H1 (cell line): ENCODE data around the gene CPA3. TPM values are rescaled to one million over a fixed set of nuclear protein-coding genes. Genes with fewer than 3 reads are reported as not detected.

ENCODE experiments used
- CTCF ChIA-PET: fragments of 300-600 bp; sonication (Branson Sonifier 250); formaldehyde crosslinking; loops from one replicate; lab custom pipeline; 2021; ENCODE audit not compliant: partially characterized antibody; lab: Charles Lee
- POLR2A ChIA-PET: fragments of 300-600 bp; sonication (Branson Sonifier 250); formaldehyde crosslinking; loops from one replicate; lab custom pipeline; 2021; ENCODE audit warnings: inconsistent platforms; ENCODE audit not compliant: partially characterized antibody; lab: Charles Lee
- DNase-seq, 2 experiments: peaks; one replicate each; pipeline versions ENCODE4 v3.0.0 to v3.0.0-alpha.2; 2010 to 2022; ENCODE audit warnings: low spot score in 2 of 2, low read depth in 1 of 2, mixed read lengths in 1 of 2
- FAIRE-seq: peaks from 2 replicates; lab custom pipeline; 2011; peaks lifted over from hg19 to GRCh38; lab: Jason Lieb, UNC
- H2AFZ ChIP-seq: 2 replicates; pipeline ENCODE4 v1.8.1; 2012; ENCODE audit warnings: low read length, inconsistent platforms
- H2AK5ac ChIP-seq: 2 replicates; pipeline ENCODE4 v1.6.1; 2013; ENCODE audit warnings: low read depth, low read length
- H2BK120ac ChIP-seq: replicated peaks from 2 replicates; pipeline ENCODE3; 2013; ENCODE audit warnings: low read depth, low read length, inconsistent platforms
- H2BK12ac ChIP-seq: 2 replicates; pipeline ENCODE4 v1.6.1; 2013; ENCODE audit warnings: low read depth, low read length
- H2BK15ac ChIP-seq: 2 replicates; pipeline ENCODE4 v1.6.1; 2013; ENCODE audit warnings: low read length
- H2BK20ac ChIP-seq: 2 replicates; pipeline ENCODE4 v1.6.1; 2013; ENCODE audit warnings: low read length
- H2BK5ac ChIP-seq: 2 replicates; pipeline ENCODE4 v1.6.1; 2013; ENCODE audit warnings: low read depth, low read length
- H3K14ac ChIP-seq: 2 replicates; pipeline ENCODE4 v1.6.1; 2013; ENCODE audit warnings: inconsistent platforms; ENCODE audit not compliant: insufficient read length
- H3K18ac ChIP-seq: 2 replicates; pipeline ENCODE4 v1.6.1; 2013; ENCODE audit warnings: low read length; ENCODE audit errors: extremely low read depth
- H3K23ac ChIP-seq: 2 replicates; pipeline ENCODE4 v1.6.1; 2013; ENCODE audit warnings: inconsistent platforms; ENCODE audit not compliant: insufficient read length
- H3K23me2 ChIP-seq: 2 replicates; pipeline ENCODE4 v1.6.1; 2013; ENCODE audit warnings: low read depth, low read length
- H3K27ac ChIP-seq: 2 replicates; pipeline ENCODE4 v1.6.1; 2011; ENCODE audit warnings: low read depth, low read length, inconsistent platforms
- H3K27me3 ChIP-seq, 4 experiments: replicated peaks in 1 of 4; 1 replicate in 1 of 4; 2 replicates in 3 of 4; pipeline versions ENCODE4 v1.6.1 to v1.8.1; 2011 to 2013; ENCODE audit warnings: low read length in 3 of 4, mild to moderate bottlenecking in 3 of 4, inconsistent platforms in 2 of 4, mixed read lengths in 2 of 4, moderate library complexity in 1 of 4; ENCODE audit not compliant: control insufficient read depth in 3 of 4, insufficient read depth in 3 of 4; ENCODE audit errors: extremely low read depth in 1 of 4
- H3K36me3 ChIP-seq, 4 experiments: 2 replicates each; pipeline versions ENCODE4 v1.6.1 to v1.8.1; 2011 to 2013; ENCODE audit warnings: mild to moderate bottlenecking in 4 of 4, low read length in 3 of 4, moderate library complexity in 2 of 4, control low read depth in 1 of 4, inconsistent platforms in 1 of 4; ENCODE audit not compliant: insufficient read depth in 4 of 4, control insufficient read depth in 2 of 4
- H3K4ac ChIP-seq: replicated peaks from 2 replicates; pipeline ENCODE3; 2013; ENCODE audit warnings: low read length, low read depth, mixed read lengths, inconsistent platforms; ENCODE audit not compliant: insufficient read length
- H3K4me1 ChIP-seq, 4 experiments: replicated peaks in 1 of 4; 1 replicate in 1 of 4; 2 replicates in 3 of 4; pipeline versions ENCODE4 v1.6.1 to v1.8.1; 2011 to 2013; ENCODE audit warnings: low read length in 3 of 4, inconsistent platforms in 2 of 4, mixed read lengths in 1 of 4; ENCODE audit not compliant: insufficient read depth in 4 of 4, control insufficient read depth in 3 of 4
- H3K4me2 ChIP-seq, 2 experiments: 2 replicates each; pipeline versions ENCODE4 v1.6.1 to v1.8.1; 2011 to 2013; ENCODE audit warnings: low read depth in 2 of 2, low read length in 2 of 2, control low read depth in 1 of 2, inconsistent platforms in 1 of 2, mild to moderate bottlenecking in 1 of 2; ENCODE audit not compliant: insufficient read depth in 1 of 2
- H3K4me3 ChIP-seq, 4 experiments: fragments of 200-600, 300-600 bp in 1 of 4; sonication (generic), shearing (Covaris generic), sonication (Bioruptor Twin) in 1 of 4; 2 replicates each; pipeline versions ENCODE4 v1.5.1 to v1.8.1; 2011 to 2016; ENCODE audit warnings: low read length in 4 of 4, low read depth in 3 of 4, control low read depth in 2 of 4, inconsistent platforms in 2 of 4, mild to moderate bottlenecking in 2 of 4, mixed read lengths in 1 of 4, moderate library complexity in 1 of 4; ENCODE audit not compliant: insufficient read depth in 2 of 4; ENCODE audit errors: extremely low read depth in 1 of 4
- H3K56ac ChIP-seq: replicated peaks from 2 replicates; pipeline ENCODE3; 2013; ENCODE audit warnings: low read depth, mild to moderate bottlenecking, mixed read lengths, low read length, inconsistent platforms; ENCODE audit not compliant: insufficient read length
- H3K79me1 ChIP-seq: 2 replicates; pipeline ENCODE4 v1.6.1; 2013; ENCODE audit warnings: low read depth, low read length, control low read depth
- H3K79me2 ChIP-seq, 2 experiments: 2 replicates each; pipeline versions ENCODE4 v1.6.1 to v1.8.1; 2012 to 2013; ENCODE audit warnings: low read length in 2 of 2, mild to moderate bottlenecking in 2 of 2, inconsistent platforms in 1 of 2; ENCODE audit not compliant: insufficient read depth in 2 of 2, control insufficient read depth in 1 of 2
- H3K9ac ChIP-seq, 4 experiments: replicated peaks in 1 of 4; 1 replicate in 1 of 4; 2 replicates in 3 of 4; pipeline versions ENCODE4 v1.6.1 to v1.8.1; 2011 to 2013; ENCODE audit warnings: low read depth in 3 of 4, low read length in 3 of 4, control low read depth in 2 of 4, mild to moderate bottlenecking in 2 of 4, moderate library complexity in 2 of 4, inconsistent platforms in 1 of 4; ENCODE audit errors: extremely low read depth in 1 of 4
- H3K9me3 ChIP-seq, 2 experiments: 2 replicates each; pipeline versions ENCODE4 v1.6.1 to v1.8.1; 2012 to 2013; ENCODE audit warnings: mild to moderate bottlenecking in 2 of 2, moderate library complexity in 2 of 2, control low read depth in 1 of 2, inconsistent platforms in 1 of 2, low read depth in 1 of 2, low read length in 1 of 2, mixed read lengths in 1 of 2; ENCODE audit not compliant: insufficient read depth in 2 of 2
- H4K20me1 ChIP-seq, 2 experiments: replicated peaks in 1 of 2; 2 replicates each; pipeline versions ENCODE3 to v1.8.1; 2011 to 2013; ENCODE audit warnings: inconsistent platforms in 2 of 2, low read length in 2 of 2, mild to moderate bottlenecking in 1 of 2; ENCODE audit not compliant: insufficient read depth in 2 of 2, control insufficient read depth in 1 of 2
- H4K5ac ChIP-seq: 2 replicates; pipeline ENCODE4 v1.6.1; 2013; ENCODE audit warnings: low read length, low read depth, mixed read lengths, inconsistent platforms; ENCODE audit not compliant: insufficient read length
- H4K8ac ChIP-seq: 2 replicates; pipeline ENCODE4 v1.8.0; 2013; ENCODE audit warnings: mild to moderate bottlenecking, moderate library complexity, low read length, inconsistent platforms; ENCODE audit not compliant: insufficient read depth; ENCODE audit errors: extremely low read depth
- H4K91ac ChIP-seq: replicated peaks from 2 replicates; pipeline ENCODE3; 2013; ENCODE audit warnings: low read length, mixed read lengths, inconsistent platforms; ENCODE audit not compliant: insufficient read length
- MAX ChIP-seq: IDR thresholded peaks from 2 replicates; pipeline ENCODE4 v1.6.1; 2012; ENCODE audit warnings: inconsistent platforms
- RXRA ChIP-seq: IDR thresholded peaks from 2 replicates; pipeline ENCODE4 v1.6.1; 2011; ENCODE audit warnings: low read depth, mild to moderate bottlenecking, low read length, moderate library complexity; ENCODE audit not compliant: insufficient read depth
- WGBS, 2 experiments: shearing (Covaris generic) in 1 of 2; methylation state at CpG; one replicate each; pipeline versions ENCODE4 v1.1.6 to v1.1.7; 2013 to 2015; ENCODE audit warnings: low lambda C conversion rate in 2 of 2, mixed read lengths in 2 of 2, inconsistent platforms in 1 of 2, low coverage in 1 of 2, missing lambda C conversion rate in 1 of 2; ENCODE audit not compliant: insufficient replicate concordance in 2 of 2, insufficient coverage in 1 of 2, insufficient read length in 1 of 2; ENCODE audit errors: extremely low coverage in 1 of 2, missing lambda C conversion rate in 1 of 2; 5-methylcytosine and 5-hydroxymethylcytosine counted together
- long read RNA-seq, 2 experiments: library from RNA in 1 of 2; library from capped mRNA in 1 of 2; stranded (forward); transcript quantifications; one replicate each; pipeline ENCODE4 v2.0.0, GENCODE V29; 2021; ENCODE audit warnings: inconsistent platforms in 1 of 2
- polyA minus RNA-seq, 3 experiments: library from RNA; depleted of rRNA, polyadenylated mRNA; stranded (reverse); fragments of >200 nt; gene quantifications; 1 replicate in 2 of 3; 2 replicates in 1 of 3; pipeline ENCODE4 v1.2.3, GENCODE V29; 2011
- polyA plus RNA-seq, 7 experiments: library from polyadenylated mRNA; depleted of rRNA in 3 of 7; stranded (reverse) in 5 of 7; unstranded in 2 of 7; fragments of >200 nt in 5 of 7; fragments of 200-250 nt in 2 of 7; gene quantifications; 1 replicate in 5 of 7; 2 replicates in 1 of 7; 4 replicates in 1 of 7; pipeline versions ENCODE4 v1.2.1 to v1.2.3, GENCODE V29; 2011 to 2013; ENCODE audit warnings: missing spikeins in 2 of 7, mixed read lengths in 2 of 7
- total RNA-seq: library from RNA; stranded (reverse); fragmentation: NEBNext Ultra II Directional; extraction: Animal tissue kit (Norgen Biotek cat#: 25700); gene quantifications from 2 replicates; pipeline ENCODE4 v1.2.1, GENCODE V29; 2021

CPA3 gene
- total RNA-seq (not detected in 2 replicates), polyA plus RNA-seq (2011; rRNA removed) (not detected in 2 replicates), polyA minus RNA-seq (2011; rRNA and poly(A)+ RNA removed) (not detected in 2 replicates)
- not detected for polyA plus RNA-seq (2011; cell fraction: cytosol; rRNA removed)
- polyA plus RNA-seq (2011; cell fraction: nucleus; rRNA removed) = not detected
- polyA plus RNA-seq (2012, experiment 1 of 2) = not detected in 4 replicates
- polyA plus RNA-seq (2012, experiment 2 of 2) = not detected
- polyA plus RNA-seq (2013, experiment 1 of 2) = not detected
- not detected for polyA plus RNA-seq (2013, experiment 2 of 2)
- polyA minus RNA-seq (2011; cell fraction: cytosol; rRNA and poly(A)+ RNA removed) = not detected
- not detected for polyA minus RNA-seq (2011; cell fraction: nucleus; rRNA and poly(A)+ RNA removed)
- long read RNA-seq, experiment 1 = 0 reads
- long read RNA-seq, experiment 2 = 0 reads

- Histone ChIP-seq H2AK5ac (no peak within 1 kb of the TSS), H3K4ac (no peak within 1 kb of the TSS), H3K9ac (no peak within 1 kb of the TSS), H3K23me2 (no peaks in the 10 kb centered on the region), H2BK20ac (no peak within 1 kb of the TSS), H3K79me2 (no peaks in the 10 kb centered on the region), H2BK5ac (no peak within 1 kb of the TSS), H2AFZ (no peak within 1 kb of the TSS), H2BK120ac (no peak within 1 kb of the TSS), H3K56ac (no peak within 1 kb of the TSS), H4K5ac (no peak within 1 kb of the TSS), H3K18ac (no peak within 1 kb of the TSS), H3K27ac (no peak within 1 kb of the TSS), H3K27me3 (no peaks in the 10 kb centered on the region), H3K36me3 (no peaks in the 10 kb centered on the region), H4K91ac (no peak within 1 kb of the TSS), H3K14ac (no peak within 1 kb of the TSS), H3K4me1 (no peaks in the 10 kb centered on the region), H4K20me1 (no peaks in the 10 kb centered on the region), H2BK15ac (no peak within 1 kb of the TSS), H3K4me2 (no peak within 1 kb of the TSS), H3K79me1 (no peaks in the 10 kb centered on the region), H3K4me3 (no peak within 1 kb of the TSS), H3K23ac (no peak within 1 kb of the TSS), H4K8ac (no peak within 1 kb of the TSS), H3K9me3 (no peaks in the 10 kb centered on the region), H2BK12ac (no peak within 1 kb of the TSS)
- DNase-seq (no peak), FAIRE-seq (no peak)
- ChIA-PET CTCF (interaction anchor here (0.7 to 12.1 kb wide), 4 partner anchors 15 to 762 kb away, joined by 4 to 189 read pairs (median 11); no protein-coding TSS in a partner anchor), POLR2A (no interaction called here)
- WGBS, 2 experiments = 94% methylated on average over 1 of the region's 1 CpG; no CpG with 5 or more reads in 1 of the 2 experiments
- no peak for TF ChIP-seq RXRA
- no peak for TF ChIP-seq MAX
Measured at GRCh38 chr3:148865049-148865448, at the start of gene CPA3. Gene CPA3 (plus strand): TSS chr3:148865296. CDS start chr3:148865308, 12 bp downstream.
